ENCODE measurements around the gene IGSF3.

The IGSF3 gene

DNA sequence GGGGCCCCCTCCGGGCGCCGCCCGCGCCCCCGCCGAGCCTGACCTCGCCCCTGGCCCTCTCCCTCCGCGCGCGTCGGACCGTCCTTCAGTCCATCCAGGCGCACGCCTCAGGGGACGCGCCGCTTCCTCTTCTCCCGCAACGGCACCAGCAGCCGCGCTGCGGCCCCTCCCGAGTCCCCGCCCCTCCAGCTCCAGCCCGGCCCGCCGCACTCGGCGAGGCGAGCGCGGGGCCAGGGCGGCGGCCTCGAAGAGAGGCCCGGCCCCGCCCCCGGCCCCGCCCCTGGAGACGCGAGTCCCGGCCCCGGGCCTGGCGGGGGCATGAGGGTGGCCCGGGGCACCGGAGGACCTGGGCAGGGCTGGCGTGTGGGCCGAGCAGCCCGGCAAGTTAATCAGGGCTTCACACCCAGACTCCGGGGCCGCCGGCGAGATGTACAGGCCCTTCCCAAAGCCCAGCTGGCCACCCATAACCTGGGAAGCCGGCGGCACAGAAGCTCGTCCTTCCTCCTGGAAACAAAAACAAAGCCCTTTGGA is at the start of gene IGSF3:
Gene IGSF3, minus strand, starts transcription at position 159 of the 531 bp plus-strand sequence. CDS start 1,407 bp downstream, outside the sequence.
- DNase-seq (ENCODE audit: low read depth in 2 of 2), result peak; percentile 38 to 47

GRCh38 chr1:116717318-116717717 is 49.8 kb upstream of the IGSF3 start:
- no peak for DNase-seq (ENCODE audit: low read depth in 2 of 2)

- DNase-seq (ENCODE audit: low read depth in 2 of 2), result no peak
These were observed 48.9 kb upstream of the IGSF3 start for GRCh38 chr1:116716391-116716790.

- DNase-seq (ENCODE audit: low read depth in 2 of 2), result no peak
These were observed 45.9 kb upstream of the IGSF3 start for GRCh38 chr1:116713474-116713873.

DNA sequence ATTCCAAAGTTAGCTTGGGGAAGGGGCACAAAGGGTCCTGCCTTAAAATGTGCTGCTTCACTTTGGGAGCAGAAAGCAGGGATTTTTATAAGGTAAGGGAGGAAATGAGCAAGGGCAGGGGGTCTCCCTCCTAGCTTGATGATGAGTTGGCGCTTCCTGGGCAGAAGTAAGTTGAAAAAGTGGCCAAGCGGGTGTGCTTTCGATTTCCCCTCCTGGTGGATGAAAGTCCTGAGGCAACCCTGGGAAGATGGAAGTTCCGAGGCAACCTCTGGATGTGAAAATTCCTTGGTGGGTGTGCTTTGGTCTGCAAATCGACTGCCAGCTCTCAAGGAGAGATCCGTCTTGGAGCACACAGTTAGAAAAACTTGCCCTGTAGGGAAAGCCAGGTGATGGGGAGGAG is 45.0 kb upstream of the IGSF3 start:
- no peak for DNase-seq (ENCODE audit: low read depth in 2 of 2)

GRCh38 chr1:116711263-116711840 is 43.8 kb upstream of the IGSF3 start:
- DNase-seq (ENCODE audit: low read depth in 2 of 2), result peak in 1 of 2 donors; percentile 19

DNA sequence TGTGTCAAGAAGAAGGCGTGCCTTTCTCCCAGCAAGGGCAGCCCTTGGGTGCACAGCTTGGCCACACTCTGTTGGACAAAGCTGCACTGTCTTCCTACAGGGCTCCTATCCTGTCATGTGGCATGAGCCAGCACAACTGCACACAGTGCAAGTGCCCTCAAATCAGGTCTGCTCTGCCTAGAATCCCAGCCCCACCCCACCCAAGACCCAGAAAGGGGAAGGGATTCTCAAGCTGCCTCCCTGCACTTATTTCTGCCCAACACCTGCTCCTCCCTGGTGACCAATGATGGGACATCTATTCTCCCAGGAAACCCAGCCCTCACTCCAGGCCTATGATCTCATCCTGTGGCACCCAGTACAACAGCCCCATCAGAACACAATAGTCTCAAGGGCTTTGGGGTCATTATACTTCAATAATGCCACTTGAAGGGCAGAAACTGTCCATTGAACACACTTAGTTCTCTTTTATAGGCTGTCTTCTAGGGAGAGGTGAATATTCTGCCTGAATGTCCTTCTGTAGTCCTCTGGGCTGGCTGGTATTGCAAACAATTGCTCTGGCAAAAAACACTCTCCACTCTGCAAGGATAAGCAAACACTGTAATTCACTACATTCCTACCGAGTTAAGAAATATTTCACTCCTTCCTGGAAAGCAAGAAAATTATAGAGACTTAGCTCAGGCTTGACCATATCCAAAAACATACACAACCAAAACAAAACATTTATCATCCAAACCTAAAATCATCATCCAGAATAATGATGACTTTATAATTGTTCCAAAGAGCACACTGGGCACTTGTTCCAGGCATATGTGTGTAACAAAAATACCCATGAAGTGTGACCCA is 43.1 kb upstream of the IGSF3 start:
- no peak for DNase-seq (ENCODE audit: low read depth in 2 of 2)

DNA sequence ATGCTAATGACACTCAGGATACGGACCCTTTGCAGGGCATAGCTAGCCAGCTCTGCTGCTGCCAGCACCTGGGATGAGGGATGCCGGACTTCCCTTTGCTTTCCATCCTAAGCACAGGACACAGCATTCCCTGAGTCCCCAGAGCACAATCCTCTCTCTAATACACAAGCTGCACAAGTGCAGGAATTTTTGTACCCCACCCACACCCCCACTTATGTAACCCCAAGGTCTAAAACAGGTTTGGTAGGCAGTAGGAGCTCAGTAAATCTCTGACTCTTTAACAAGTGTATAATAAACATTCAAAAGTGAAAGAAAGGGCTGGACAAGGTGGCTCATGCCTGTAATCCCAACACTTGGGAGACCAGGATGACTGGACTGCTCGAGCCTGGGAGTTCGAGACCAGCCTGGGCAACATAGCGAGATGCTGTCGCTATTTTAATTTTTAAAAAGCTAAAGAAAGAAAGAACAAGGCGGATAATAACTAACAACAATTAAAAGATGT is 42.2 kb upstream of the IGSF3 start:
- no peak for DNase-seq (ENCODE audit: low read depth in 2 of 2)

DNA sequence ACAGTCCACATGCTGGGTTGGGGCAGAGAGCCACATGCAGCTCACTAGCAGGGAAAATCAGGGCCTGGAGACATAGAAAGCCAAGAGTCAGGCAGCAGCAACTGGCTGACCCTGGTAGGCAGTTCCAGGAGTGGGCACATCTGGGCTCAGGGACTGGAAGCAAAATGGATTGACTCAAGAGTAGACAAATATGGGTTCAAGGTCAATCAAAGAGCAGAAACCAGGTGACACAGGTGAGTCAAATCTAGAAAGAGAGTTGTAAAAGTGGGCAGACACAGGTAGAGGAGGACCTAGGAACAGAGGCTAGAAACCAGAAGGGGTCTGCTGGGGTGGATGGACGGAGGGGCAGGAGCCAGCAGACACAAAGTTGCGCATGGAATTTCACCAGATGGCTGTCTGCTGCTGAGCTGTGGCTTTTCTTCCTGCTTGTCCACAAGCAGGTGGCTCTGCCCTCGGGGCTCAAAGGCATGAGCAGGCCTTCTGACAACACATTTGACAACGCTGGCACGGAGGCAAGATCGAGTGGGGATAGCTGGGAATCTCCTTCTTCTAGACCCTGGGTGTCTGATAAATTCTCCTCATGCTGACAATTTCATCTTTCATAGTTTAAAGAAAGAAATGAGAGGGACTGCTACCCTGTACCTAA is 40.8 kb upstream of the IGSF3 start:
- DNase-seq (ENCODE audit: low read depth in 2 of 2), result no peak

DNA sequence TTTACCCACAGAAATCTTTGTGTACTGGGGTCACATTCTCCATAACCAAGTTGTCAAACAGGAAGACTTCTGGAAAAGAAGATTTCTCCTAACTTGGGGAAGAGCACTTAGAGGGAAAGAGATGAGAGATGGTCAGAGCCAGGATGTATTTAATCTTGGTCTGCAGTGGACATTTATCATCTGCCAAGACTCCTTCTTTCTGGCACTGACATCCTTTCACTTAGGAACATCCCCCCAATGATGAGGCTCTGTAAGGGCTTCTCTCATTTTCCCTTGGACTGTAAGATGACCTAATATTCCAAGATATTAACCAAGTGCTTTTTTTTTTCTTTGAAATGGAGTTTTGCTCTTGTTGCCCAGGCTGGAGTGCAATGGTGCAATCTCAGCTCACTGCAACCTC is 39.3 kb upstream of the IGSF3 start:
- no peak for DNase-seq (ENCODE audit: low read depth in 2 of 2)

DNA sequence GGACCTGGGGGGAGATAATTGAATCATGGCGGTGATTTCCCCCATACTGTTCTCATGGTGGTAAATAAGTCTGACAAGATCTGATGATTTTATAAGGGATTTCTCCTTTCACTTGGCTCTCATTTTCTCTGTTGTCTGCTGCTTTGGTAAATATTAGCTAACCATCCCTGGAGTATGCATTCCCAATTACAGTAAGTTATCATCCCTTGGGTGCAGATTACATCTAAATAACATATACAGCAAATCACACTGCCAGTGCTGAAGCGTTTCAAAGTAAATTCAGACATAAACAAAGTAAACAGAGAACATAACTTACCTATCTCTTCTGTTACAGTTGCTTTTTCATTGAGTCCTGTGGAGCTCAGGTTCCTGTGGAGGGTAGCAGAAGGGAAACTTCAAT is 38.6 kb upstream of the IGSF3 start:
- no peak for DNase-seq (ENCODE audit: low read depth in 2 of 2)

- no peak for DNase-seq (ENCODE audit: low read depth in 2 of 2)
These were observed 36.7 kb upstream of the IGSF3 start for GRCh38 chr1:116704278-116704677.

- no peak for DNase-seq (ENCODE audit: low read depth in 2 of 2)
These were observed 32.1 kb upstream of the IGSF3 start for GRCh38 chr1:116699605-116700004.

DNA sequence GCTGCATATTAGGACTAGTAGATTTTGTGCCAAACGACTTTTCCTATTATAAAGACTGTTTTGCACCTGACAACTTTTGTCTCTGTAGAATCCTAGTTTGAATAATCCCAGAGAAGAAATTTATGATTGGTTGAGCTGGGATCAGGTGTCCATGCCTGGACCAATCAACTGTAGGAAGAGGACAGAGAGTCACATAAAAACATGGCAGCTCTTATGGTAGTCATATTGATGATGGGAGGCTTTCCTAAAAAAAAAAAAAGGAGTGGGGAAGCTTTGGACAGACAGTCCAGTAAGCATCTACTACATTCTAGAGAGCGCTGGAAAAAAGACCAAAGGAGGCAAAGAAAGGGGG is 30.7 kb upstream of the IGSF3 start:
- no peak for DNase-seq (ENCODE audit: low read depth in 2 of 2)

- DNase-seq (ENCODE audit: low read depth in 2 of 2), result no peak
These were observed 30.2 kb upstream of the IGSF3 start for GRCh38 chr1:116697548-116698243.

DNA sequence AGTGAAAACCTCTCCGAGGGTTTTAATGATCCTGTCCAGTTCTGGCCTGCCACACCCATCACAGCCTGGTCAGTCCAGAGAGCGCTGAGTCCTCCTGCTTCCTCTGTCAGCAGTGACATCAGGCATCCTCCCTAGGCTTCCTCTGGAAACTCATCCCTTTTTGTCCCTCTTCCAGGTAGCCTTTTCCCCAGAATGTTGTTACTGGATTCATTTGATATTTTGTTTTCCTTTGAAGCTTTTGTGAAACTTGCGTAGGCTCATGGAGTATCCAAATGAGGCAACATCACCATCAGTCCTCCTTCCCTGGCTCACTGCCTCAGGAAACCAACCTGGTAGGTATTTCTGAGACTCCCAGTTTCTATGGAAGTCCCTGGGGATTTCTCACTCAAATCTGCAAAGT is 27.0 kb upstream of the IGSF3 start:
- no peak for DNase-seq (ENCODE audit: low read depth in 2 of 2)

DNA sequence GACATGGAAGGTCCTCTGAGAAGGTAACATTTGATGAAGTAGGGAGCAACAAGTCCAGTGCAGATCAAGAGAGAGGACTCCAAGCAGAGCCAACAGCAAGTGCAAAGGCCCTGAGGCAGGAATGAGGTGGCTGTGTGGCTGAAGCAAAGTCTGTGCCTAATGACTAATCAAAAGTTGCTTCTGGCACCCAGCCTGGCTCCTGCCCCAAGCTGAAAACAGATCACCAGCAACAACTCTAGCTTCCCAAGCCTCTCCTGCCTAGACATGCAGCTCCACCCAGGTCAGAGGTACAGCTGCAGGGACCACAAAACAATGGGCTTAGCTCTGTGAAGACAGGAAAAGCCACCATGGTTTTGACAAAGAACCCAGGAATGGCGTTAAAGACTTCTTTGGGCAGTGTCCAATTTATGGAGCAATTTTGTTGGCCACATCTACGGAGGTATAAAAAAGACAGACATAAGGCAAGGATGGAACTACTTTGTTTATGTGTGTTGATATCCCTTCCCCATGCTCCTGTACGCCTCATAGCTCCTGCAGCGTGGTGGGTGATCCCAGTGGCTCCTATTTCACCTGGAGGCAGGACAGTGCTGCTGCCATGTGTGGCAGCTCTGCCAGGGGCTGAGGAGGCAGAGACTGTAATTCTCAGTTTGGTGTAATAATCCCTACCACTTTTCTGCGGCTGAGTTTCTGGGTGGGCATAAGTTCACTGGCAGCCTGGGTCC is 26.4 kb upstream of the IGSF3 start:
- DNase-seq (ENCODE audit: low read depth in 2 of 2), result no peak

- no peak for DNase-seq (ENCODE audit: low read depth in 2 of 2)
These were observed 25.3 kb upstream of the IGSF3 start for GRCh38 chr1:116692879-116693278.

- no peak for DNase-seq (ENCODE audit: low read depth in 2 of 2)
These were observed 23.4 kb upstream of the IGSF3 start for GRCh38 chr1:116690849-116691406.

- no peak for DNase-seq (ENCODE audit: low read depth in 2 of 2)
These were observed 22.9 kb upstream of the IGSF3 start for GRCh38 chr1:116690396-116690848.
